Transverse colon (tissue), 4 donors: ENCODE measurements around the gene TGFBR2. TPM values are rescaled to one million over a fixed set of nuclear protein-coding genes. Genes with fewer than 3 reads are reported as not detected.

Source experiments
- DNase-seq: peaks from one replicate; pipeline ENCODE4 v3.0.0-alpha.2; 2019
- H3K27ac ChIP-seq, 4 donors: fragments of 200-600 bp; sonication (generic); 2 replicates each; pipeline ENCODE4 v1.5.1; 2016 to 2018; ENCODE audit warnings: inconsistent platforms in 4 of 4
- H3K27me3 ChIP-seq: fragments of 200-600 bp; sonication (generic); 2 replicates; pipeline ENCODE4 v1.5.1; 2017; ENCODE audit warnings: inconsistent platforms
- H3K36me3 ChIP-seq, 4 donors: fragments of 200-600 bp; sonication (generic); 2 replicates each; pipeline ENCODE4 v1.5.1; 2017 to 2019; ENCODE audit warnings: inconsistent platforms in 4 of 4
- H3K4me1 ChIP-seq, 4 donors: fragments of 200-600 bp; sonication (generic); 2 replicates each; pipeline ENCODE4 v1.5.1; 2017 to 2020; ENCODE audit warnings: inconsistent platforms in 4 of 4
- H3K4me3 ChIP-seq, 4 donors: fragments of 200-600 bp; sonication (generic); 1 replicate in 1 of 4; 2 replicates in 3 of 4; pipeline versions ENCODE4 v1.5.1 to v1.6.1; 2017 to 2019; ENCODE audit warnings: inconsistent platforms in 4 of 4
- H3K9me3 ChIP-seq, 2 donors: fragments of 200-600 bp; sonication (generic); 2 replicates each; pipeline ENCODE4 v1.5.1; 2017 to 2019; ENCODE audit warnings: inconsistent platforms in 2 of 2
- EP300 ChIP-seq: sonication (generic); formaldehyde crosslinking; IDR thresholded peaks from one replicate; pipeline ENCODE4 v1.6.1; 2017; ENCODE audit warnings: antibody characterized with exemption, low read depth
- POLR2A ChIP-seq: fragments of 450-650 bp; IDR thresholded peaks from one replicate; pipeline ENCODE4 v1.6.1; 2016; ENCODE audit warnings: antibody characterized with exemption, mild to moderate bottlenecking, moderate library complexity
- POLR2AphosphoS5 ChIP-seq, 3 donors: sonication (generic); formaldehyde crosslinking; IDR thresholded peaks; one replicate each; pipeline ENCODE4 v1.6.1; 2016; ENCODE audit warnings: antibody characterized with exemption in 3 of 3
- WGBS, 2 donors: methylation state at CpG; one replicate each; pipeline ENCODE4 v1.1.5; 2018; ENCODE audit warnings: low coverage in 1 of 2; 5-methylcytosine and 5-hydroxymethylcytosine counted together
- in situ Hi-C, 4 donors: fragments of 200-750 bp; cut with MboI; loops; one replicate each; pipeline versions ENCODE4 v1.15.0 to v1.15.1; 2017; ENCODE audit warnings: low sequenced_read_pairs in 3 of 4, low pct_ligation_motif_present in 1 of 4, low pct_unique_long_range_greater_than_20kb in 1 of 4
- intact Hi-C: fragments of 100-400 bp; cut with DNase I; formaldehyde crosslinking; loops from one replicate; pipeline ENCODE4 v1.15.1; 2023; ENCODE audit warnings: low total_unique reads
- total RNA-seq, 4 donors: library from RNA; depleted of rRNA; stranded (reverse); fragments of >200 nt; gene quantifications; one replicate each; pipeline ENCODE4 v1.1.0, GENCODE V29; 2016
- TF ChIP-seq, protein P1 (sequence below), 5 experiments: fragments of 200-600 bp in 3 of 5; fragments of 450-650 bp in 2 of 5; sonication (generic) in 3 of 5; IDR thresholded peaks; 1 replicate in 2 of 5; 2 replicates in 3 of 5; pipeline ENCODE4 v1.5.1; 2016 to 2017; ENCODE audit warnings: antibody characterized with exemption in 5 of 5, inconsistent platforms in 3 of 5, mild to moderate bottlenecking in 2 of 5, moderate library complexity in 1 of 5

TGFBR2 gene
- total RNA-seq, 4 donors from 2014 or later, result 63.2 to 179 (median 98.5) TPM

- TF ChIP-seq POLR2AphosphoS5 (IDR thresholded peaks at IDR 0.05), result no peak
- TF ChIP-seq EP300, result no peak
- no peak for TF ChIP-seq POLR2A
- TF ChIP-seq, protein P1, sequence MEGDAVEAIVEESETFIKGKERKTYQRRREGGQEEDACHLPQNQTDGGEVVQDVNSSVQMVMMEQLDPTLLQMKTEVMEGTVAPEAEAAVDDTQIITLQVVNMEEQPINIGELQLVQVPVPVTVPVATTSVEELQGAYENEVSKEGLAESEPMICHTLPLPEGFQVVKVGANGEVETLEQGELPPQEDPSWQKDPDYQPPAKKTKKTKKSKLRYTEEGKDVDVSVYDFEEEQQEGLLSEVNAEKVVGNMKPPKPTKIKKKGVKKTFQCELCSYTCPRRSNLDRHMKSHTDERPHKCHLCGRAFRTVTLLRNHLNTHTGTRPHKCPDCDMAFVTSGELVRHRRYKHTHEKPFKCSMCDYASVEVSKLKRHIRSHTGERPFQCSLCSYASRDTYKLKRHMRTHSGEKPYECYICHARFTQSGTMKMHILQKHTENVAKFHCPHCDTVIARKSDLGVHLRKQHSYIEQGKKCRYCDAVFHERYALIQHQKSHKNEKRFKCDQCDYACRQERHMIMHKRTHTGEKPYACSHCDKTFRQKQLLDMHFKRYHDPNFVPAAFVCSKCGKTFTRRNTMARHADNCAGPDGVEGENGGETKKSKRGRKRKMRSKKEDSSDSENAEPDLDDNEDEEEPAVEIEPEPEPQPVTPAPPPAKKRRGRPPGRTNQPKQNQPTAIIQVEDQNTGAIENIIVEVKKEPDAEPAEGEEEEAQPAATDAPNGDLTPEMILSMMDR (IDR thresholded peaks at IDR 0.05), result no peak
- in situ Hi-C loops, result loop anchor here in 1 of 4 donors (25.0 kb wide), 1 partner anchor 696 kb away; no protein-coding TSS in a partner anchor
- no peak overlapping the region for H3K27ac ChIP-seq
Observed at GRCh38 chr3:30733209-30733608, 126.8 kb downstream of the TGFBR2 start.

DNA sequence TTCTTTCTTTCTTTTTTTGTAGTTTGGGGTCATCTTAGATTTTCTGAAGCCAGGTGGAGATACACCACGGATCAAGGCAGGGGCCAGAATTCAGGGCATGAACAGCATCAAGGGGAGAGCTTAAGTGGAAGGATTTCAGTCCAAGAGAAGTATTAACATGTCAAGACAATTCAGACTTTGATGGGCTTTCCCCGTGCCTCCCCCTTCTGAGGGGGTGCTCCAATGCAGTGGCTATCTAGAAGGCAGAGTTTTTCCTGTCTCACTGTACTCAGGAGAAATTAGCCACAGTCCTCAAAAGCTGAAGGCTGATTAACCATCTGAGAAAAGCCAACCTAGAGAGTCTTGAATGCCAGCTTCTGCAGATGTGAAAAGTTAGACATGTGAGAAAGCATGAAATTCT, 127.3 kb downstream of the TGFBR2 start:
- H3K9me3 ChIP-seq, result no peaks in the 10 kb centered on the region
- intact Hi-C loops (no loop called here), in situ Hi-C loops (loop anchor here in 1 of 4 donors (25.0 kb wide), 1 partner anchor 696 kb away; no protein-coding TSS in a partner anchor)
- WGBS, 2 donors, result 66 to 78% methylated on average over 2 of the region's 2 CpGs
- no peak for DNase-seq
- no peaks in the 10 kb centered on the region for H3K36me3 ChIP-seq
- no peak overlapping the region for H3K4me3 ChIP-seq
- no peaks in the 10 kb centered on the region for H3K27me3 ChIP-seq
- H3K27ac ChIP-seq, result no peak overlapping the region
- H3K4me1 ChIP-seq, result peaks cover 0 to 14% (median 8%) of the 10 kb centered on the region in 4 donors
- TF ChIP-seq EP300, result no peak
- no peak for TF ChIP-seq POLR2A
- TF ChIP-seq, protein P1 (IDR thresholded peaks at IDR 0.05), result no peak

More at GRCh38 chr3:30733209-30733608, 126.8 kb downstream of the TGFBR2 start:
- Histone ChIP-seq H3K9me3 (no peaks in the 10 kb centered on the region), H3K4me3 (no peak overlapping the region), H3K36me3 (no peaks in the 10 kb centered on the region), H3K27me3 (no peaks in the 10 kb centered on the region), H3K4me1 (peaks cover 0 to 11% (median 6%) of the 10 kb centered on the region in 4 donors)
- WGBS, 2 donors, result 70 to 77% methylated on average over 1 of the region's 1 CpG
- no peak for DNase-seq
- intact Hi-C loops, result no loop called here

DNA sequence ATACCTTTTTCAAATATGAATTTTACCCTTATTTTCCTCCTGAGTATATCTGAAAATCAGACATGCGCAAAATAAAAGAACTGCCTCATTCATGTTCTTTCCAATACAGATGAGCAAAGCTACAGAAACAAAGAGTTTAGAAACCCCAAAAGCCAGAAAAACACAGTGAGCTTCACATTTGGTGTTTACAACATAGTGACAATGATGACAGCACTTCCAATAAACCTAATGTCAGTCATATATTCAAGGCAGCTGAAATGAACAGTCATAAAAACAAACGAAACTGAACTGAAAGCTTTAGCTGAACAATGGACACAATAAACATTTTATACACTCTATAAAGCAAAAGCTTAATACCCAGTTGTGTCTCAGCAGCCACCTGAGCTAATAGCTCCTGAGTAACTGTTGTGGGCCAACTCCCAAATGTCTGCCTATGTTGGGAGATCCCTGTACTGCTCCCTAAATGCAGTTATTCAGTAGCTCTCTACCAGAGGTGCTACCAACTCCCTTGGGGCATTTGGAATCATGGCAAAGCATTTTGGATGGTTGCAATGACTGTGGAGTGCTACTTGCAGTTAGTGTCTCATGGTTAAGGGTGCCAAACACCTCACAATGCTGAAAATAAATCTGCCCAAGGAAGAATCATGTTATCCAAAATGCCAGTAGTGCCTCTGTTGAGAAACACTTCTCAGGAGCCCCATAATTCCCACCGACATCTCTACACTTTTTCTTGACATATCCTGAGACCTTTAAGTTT, 131.5 kb downstream of the TGFBR2 start:
- Histone ChIP-seq H3K36me3 (no peaks in the 10 kb centered on the region), H3K27ac (peak overlapping the region in 1 of 4 donors; percentile 18), H3K4me3 (no peak overlapping the region), H3K9me3 (no peaks in the 10 kb centered on the region), H3K4me1 (peaks cover under 1 to 14% (median 9%) of the 10 kb centered on the region in 4 donors), H3K27me3 (no peaks in the 10 kb centered on the region)
- WGBS, 2 donors, result 74 to 79% methylated on average over 3 of the region's 3 CpGs
- in situ Hi-C loops (loop anchor here in 1 of 4 donors (25.0 kb wide), 1 partner anchor 701 kb away; no protein-coding TSS in a partner anchor), intact Hi-C loops (no loop called here)
- no peak for TF ChIP-seq POLR2AphosphoS5 (IDR thresholded peaks at IDR 0.05)
- TF ChIP-seq, protein P1 (IDR thresholded peaks at IDR 0.05), result no peak
- no peak for TF ChIP-seq POLR2A
- DNase-seq, result no peak

- Histone ChIP-seq H3K9me3 (no peaks in the 10 kb centered on the region), H3K4me3 (no peak overlapping the region), H3K27ac (no peak overlapping the region), H3K36me3 (no peaks in the 10 kb centered on the region), H3K27me3 (no peaks in the 10 kb centered on the region), H3K4me1 (peaks cover 4 to 20% (median 10%) of the 10 kb centered on the region in 4 donors)
- no peak for DNase-seq
- WGBS, 2 donors, result 79 to 81% methylated on average over 3 of the region's 3 CpGs
- intact Hi-C loops (no loop called here), in situ Hi-C loops (loop anchor here in 1 of 4 donors (25.0 kb wide), 1 partner anchor 701 kb away; no protein-coding TSS in a partner anchor)
- no peak for TF ChIP-seq POLR2AphosphoS5 (IDR thresholded peaks at IDR 0.05)
- no peak for TF ChIP-seq POLR2A
- TF ChIP-seq, protein P1 (IDR thresholded peaks at IDR 0.05), result no peak
- no peak for TF ChIP-seq EP300
Observed at GRCh38 chr3:30738605-30739004, 132.2 kb downstream of the TGFBR2 start.
